ENCODE results near the gene ZFP91. TPM values are rescaled to one million over a fixed set of nuclear protein-coding genes. Genes with fewer than 3 reads are reported as not detected.
"Not testable (repeated sequence)": the region's sequence is repeated elsewhere in the genome, so short reads cannot be mapped to it uniquely, and the experiment has no call there.

ZFP91 gene
- total RNA-seq, 3 donors from 2014 or later: 70.0 to 93.9 (median 75.3) TPM

- ATAC-seq: no peak
- no peak for TF ChIP-seq CTCF (IDR thresholded peaks at IDR 0.05)
These were observed 18.0 kb upstream of the ZFP91 start for GRCh38 chr11:58560842-58561241.

DNA sequence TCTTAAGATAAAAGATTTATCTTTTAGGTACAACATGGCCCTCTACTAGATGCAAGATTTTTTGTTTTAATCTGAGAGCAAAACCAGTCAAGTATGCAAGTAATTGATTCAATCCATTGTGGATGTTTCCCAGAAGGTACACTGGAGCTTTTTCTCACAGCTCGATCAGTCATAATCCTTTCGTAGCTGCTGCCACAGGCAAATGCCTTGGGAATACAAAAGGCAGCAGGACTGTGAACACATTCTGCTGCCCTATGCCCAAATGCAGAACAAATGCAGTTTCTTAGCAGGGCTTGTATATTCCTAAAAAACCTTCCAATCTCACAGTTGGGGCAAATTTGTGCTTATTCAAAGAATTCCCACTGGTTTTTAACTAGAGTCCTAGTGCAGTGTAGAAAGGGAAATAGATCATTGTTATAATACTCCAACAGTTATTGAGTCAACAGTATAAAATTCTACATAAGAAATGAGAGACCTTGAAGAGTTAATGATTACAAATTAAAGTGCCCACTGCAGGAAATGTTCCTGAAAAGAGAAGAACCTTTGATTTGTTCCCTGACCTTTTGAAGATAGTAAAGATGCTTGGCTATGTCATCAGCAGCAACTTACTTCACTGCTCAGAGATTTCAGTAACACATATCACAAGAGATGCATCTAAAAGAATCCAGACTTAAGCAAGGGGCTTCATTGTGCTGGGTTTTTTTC, 17.3 kb upstream of the ZFP91 start:
- no peak overlapping the region for H3K4me3 ChIP-seq
- ATAC-seq (peak; percentile 84), DNase-seq (no peak)
- intact Hi-C loops (cut with DNase I, micrococcal nuclease): loop anchor here in 1 of 2 donors (10.0 kb wide), 1 partner anchor 53 kb away; no protein-coding TSS in a partner anchor
- H3K9me3 ChIP-seq: no peaks in the 10 kb centered on the region
- peaks cover 15% of the 10 kb centered on the region for H3K4me1 ChIP-seq (ENCODE audit: low read depth)
- TF ChIP-seq CTCF (IDR thresholded peaks at IDR 0.05): no peak
- peaks cover 4% of the 10 kb centered on the region for H3K36me3 ChIP-seq (ENCODE audit: low read depth)

More at GRCh38 chr11:58560842-58561241, 18.0 kb upstream of the ZFP91 start:
- Histone ChIP-seq H3K4me1 (ENCODE audit: low read depth) (peaks cover 18% of the 10 kb centered on the region), H3K36me3 (ENCODE audit: low read depth) (peaks cover 4% of the 10 kb centered on the region), H3K4me3 (no peak overlapping the region), H3K9me3 (no peaks in the 10 kb centered on the region)
- intact Hi-C loops (cut with DNase I, micrococcal nuclease): loop anchor here in 1 of 2 donors (10.0 kb wide), 1 partner anchor 54 kb away; no protein-coding TSS in a partner anchor
- DNase-seq: no peak

- no peaks in the 10 kb centered on the region for H3K9me3 ChIP-seq
- peaks cover 15% of the 10 kb centered on the region for H3K4me1 ChIP-seq (ENCODE audit: low read depth)
- no peaks in the 10 kb centered on the region for H3K36me3 ChIP-seq (ENCODE audit: low read depth)
- TF ChIP-seq CTCF (IDR thresholded peaks at IDR 0.05): no peak
- DNase-seq: no peak
- peak; percentile 75 for ATAC-seq
- intact Hi-C loops (cut with DNase I, micrococcal nuclease): loop anchor here in 1 of 2 donors (10.0 kb wide), 1 partner anchor 52 kb away; no protein-coding TSS in a partner anchor
- H3K4me3 ChIP-seq: no peak overlapping the region
These were observed 16.5 kb upstream of the ZFP91 start for GRCh38 chr11:58562375-58562800.

GRCh38 chr11:58564231-58564630, 14.6 kb upstream of the ZFP91 start:
- Histone ChIP-seq H3K9me3 (no peaks in the 10 kb centered on the region), H3K36me3 (ENCODE audit: low read depth) (no peaks in the 10 kb centered on the region), H3K4me1 (ENCODE audit: low read depth) (peaks cover 15% of the 10 kb centered on the region), H3K4me3 (no peak overlapping the region)
- no peak for DNase-seq
- no peak for ATAC-seq
- no peak for TF ChIP-seq CTCF (IDR thresholded peaks at IDR 0.05)
- intact Hi-C loops (cut with DNase I, micrococcal nuclease): loop anchor here in 1 of 2 donors (10.0 kb wide), 1 partner anchor 51 kb away; no protein-coding TSS in a partner anchor

- H3K4me1 ChIP-seq (ENCODE audit: low read depth): peaks cover under 1% of the 10 kb centered on the region
- H3K4me3 ChIP-seq: no peak overlapping the region
- no peaks in the 10 kb centered on the region for H3K9me3 ChIP-seq
- no peaks in the 10 kb centered on the region for H3K36me3 ChIP-seq (ENCODE audit: low read depth)
- intact Hi-C loops (cut with DNase I, micrococcal nuclease): loop anchor here in 1 of 2 donors (10.0 kb wide), 1 partner anchor 47 kb away; no protein-coding TSS in a partner anchor
- TF ChIP-seq CTCF (IDR thresholded peaks at IDR 0.05): peak; percentile 65
- DNase-seq (peak in 2 of 3 donors; percentile 62 to 73), ATAC-seq (peak; percentile 85)
These were observed 10.9 kb upstream of the ZFP91 start for GRCh38 chr11:58567889-58568512.

DNA sequence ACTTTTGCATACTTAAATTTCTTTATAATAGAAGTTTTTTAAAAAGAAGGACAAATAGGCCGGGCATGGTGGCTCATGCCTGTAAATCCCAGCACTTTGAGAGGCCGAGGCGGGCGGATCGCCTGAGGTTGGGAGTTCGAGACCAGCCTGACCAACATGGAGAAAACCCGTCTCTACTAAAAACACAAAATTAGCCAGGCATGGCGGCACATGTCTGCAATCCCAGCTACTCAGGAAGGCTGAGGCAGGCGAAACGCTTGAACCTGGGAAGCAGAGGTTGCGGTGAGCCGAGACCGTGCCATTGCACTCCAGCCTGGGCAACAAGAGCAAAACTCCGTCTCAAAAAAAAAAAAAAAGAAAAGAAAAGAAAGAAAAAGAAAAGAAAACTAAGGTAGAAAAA, 6.0 kb upstream of the ZFP91 start:
- H3K9me3 ChIP-seq; intact Hi-C loops (cut with DNase I, micrococcal nuclease); H3K36me3 ChIP-seq (ENCODE audit: low read depth); DNase-seq; H3K4me3 ChIP-seq; ATAC-seq: not testable (repeated sequence)
- H3K4me1 ChIP-seq (ENCODE audit: low read depth): peaks cover 18% of the 10 kb centered on the region

Measured in mucosa of descending colon (tissue), 3 donors.